Measurements from ENCODE around the gene LMF1.

Gene LMF1

DNA sequence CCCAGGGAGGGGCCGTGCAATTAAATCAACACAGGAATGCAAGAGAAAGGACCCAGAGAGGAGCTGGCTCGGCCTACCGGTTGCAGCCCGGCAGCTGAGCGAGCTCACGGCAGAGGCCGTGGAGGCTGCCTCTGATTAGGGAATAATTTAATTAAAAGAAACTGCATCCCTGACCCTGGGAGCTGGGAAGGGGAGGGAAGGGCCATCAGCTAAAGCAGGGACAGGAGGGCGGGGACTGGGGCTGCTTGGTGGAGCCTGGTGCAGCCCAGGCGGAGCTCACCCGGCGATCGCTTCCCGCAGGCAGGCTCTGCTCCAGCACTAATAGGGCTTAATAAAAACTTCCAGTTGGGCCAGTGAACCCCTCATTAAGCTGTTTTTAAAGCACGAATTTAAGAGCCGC is 43.4 kb downstream of the LMF1 start:
- DNase-seq, result no peak

DNA sequence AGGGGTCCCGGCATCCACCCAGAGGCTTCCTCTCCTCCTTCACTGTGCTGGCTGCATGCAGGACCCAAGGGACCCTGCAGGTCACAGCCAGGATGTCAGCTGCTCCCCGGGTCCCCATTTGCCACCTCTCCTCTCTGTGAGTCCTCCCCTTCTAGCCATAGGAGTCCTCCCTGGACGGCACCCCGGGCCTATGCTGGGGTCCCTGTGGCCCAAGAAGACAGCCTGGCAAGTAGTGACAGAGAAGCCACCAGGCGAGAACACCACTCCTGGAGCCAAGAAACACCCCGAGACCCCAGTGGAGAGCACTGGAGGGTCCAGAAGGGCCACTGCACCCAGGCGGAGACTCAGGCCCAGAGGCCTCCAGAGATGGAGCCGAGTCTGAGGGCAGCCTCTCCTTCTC is 44.1 kb downstream of the LMF1 start:
- no peak for DNase-seq

DNA sequence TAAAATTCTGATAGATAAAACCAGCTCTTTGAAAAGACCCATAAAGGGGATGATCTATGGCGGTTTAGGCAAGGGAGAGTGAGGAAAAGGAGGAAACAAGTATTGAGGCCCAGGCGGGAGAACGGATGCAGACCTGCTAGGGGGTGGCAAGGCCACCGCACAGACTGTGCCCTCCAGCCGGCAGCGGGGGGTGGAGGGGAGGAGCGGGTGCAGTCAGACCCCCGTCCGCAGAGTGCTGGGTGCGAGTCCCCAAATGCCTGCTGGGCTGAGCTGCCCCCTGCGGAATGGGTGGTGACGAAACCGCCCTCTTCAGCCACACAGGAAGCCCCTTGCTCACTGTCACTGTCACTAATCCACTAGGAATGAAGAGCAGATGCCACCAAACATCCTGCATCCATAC is 46.0 kb downstream of the LMF1 start:
- DNase-seq, result no peak

DNA sequence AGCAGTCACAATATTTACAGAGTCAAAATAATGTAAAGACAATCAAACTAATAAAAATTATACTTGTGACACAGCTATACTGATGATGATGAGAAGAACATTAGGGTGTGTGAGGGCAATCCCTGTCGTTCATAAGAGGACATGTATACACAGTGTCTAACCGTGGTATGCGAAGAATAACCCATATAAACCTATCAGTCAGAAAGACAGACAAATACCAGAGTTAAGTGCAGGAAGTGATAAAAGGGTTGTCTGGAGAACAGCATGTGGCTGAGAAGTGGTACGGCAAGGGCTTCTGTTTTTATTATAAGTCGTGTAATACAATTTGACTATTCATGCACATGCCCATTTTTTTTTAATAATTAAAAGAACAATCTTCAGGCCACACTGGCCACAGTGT is 46.7 kb downstream of the LMF1 start:
- no peak for DNase-seq

DNA sequence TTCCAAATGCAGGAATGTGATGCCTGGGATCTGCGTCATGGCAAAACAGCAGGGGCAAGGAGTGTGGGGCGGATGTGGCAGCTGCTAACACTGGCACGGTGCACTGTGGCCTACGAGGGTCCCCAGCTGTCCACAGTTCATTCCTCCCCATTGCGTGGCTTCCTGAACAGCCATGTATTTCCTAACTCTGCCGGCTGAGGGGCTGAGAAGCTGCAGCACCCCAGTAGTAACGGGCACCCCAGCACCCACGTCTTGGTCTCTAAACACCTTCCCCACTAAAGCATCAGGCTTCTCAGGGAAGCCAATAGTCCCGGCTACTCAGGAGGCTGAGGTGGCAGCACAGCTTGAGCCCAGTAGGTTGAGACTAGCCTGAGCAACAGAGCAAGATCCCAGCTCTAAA is 47.6 kb downstream of the LMF1 start:
- DNase-seq, result no peak

DNA sequence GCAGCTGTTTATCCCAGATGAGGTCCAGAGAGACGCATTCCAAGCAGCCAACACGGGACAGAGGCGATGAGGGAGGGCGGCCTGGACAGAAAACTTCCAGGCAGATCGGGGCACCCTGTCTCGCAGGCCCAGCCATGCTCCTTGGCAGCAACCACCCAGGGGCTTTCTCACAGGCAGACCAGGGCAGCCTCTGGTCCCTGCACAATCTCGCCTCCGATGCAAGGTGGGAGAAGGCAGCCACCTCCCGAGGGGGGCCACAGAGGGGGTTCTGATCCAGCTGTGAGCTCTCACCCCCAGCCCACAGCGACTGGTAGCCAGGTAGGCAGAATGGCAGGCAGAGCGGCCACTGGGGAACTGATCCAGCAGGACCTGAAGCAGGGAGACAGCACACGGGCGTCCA is 48.7 kb downstream of the LMF1 start:
- DNase-seq, result no peak

DNA sequence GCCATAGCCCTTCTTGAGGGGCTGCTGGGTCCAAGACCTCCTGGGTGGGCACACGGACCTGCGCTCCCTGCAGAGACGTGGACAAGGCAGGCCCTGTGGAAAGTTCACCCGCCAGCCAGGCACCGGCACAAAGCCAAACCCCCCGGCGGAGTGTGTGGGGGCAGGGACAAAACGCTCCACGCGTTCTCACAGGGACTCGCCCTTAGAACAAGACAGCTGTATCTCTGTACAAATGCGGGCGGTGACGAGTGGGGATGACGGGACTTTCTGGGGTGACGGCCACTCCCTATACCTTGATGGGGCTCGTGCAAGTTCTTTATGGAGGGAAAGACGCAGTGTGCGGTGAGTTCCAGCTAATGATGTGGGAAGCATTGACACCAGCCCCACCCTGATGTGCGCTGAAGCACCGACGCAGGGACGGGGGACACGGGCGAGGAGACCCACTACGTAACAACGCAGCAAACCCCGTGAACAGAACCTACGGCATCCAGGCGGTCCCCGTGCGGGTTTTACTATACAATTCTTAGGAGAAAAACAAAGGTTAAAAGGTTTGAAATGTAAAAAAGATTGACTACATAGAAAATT is 49.4 kb downstream of the LMF1 start:
- DNase-seq, result no peak

DNA sequence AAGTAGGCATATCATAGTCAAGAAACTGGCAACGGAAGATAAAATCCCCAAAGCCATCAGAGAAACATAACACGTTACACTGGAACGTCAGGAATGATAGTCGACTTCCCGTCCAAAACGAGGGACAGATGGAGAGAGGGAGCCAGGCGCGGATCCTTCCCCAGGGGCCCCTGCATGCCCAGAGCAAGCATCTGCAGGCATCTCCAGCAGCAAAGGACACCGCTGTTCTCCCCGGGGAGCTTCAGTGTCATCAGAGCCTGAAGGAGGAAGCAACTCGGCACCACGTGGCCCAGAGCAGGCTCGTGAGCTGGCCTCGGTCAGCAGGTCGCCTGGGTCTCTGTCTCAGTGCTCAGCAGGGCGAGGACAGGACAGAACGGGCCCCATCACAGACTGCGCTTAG is 50.1 kb downstream of the LMF1 start:
- no peak for DNase-seq

DNA sequence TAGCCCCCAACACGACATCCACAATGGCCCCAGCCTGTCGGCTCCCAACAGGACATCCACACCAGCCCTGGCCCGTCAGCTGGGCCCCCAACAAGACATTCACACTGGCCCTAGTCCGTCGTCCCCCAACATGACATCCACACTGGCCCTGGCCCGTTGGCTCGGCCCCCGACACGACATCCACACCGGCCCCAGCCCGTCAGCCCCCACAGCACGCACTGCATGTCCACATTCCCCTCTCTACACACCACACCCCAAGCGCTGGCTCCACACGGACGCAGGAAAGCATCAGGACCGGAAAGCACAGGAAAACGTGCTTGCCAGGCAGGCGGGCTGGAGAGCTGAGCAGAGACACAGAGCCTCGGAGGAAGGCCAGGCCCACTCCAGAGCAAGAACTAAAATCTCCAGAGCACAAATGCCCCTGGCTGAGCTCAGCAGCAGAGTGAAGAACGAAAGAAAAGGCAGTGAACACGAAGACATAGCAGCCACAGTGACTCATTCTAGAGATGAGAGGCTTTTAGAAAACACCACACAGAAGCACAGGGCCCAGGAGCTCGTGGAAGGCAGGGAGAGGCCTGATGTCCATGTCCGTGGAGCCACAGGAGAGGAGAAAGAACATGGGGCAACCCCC is 50.6 kb downstream of the LMF1 start:
- DNase-seq, result no peak

DNA sequence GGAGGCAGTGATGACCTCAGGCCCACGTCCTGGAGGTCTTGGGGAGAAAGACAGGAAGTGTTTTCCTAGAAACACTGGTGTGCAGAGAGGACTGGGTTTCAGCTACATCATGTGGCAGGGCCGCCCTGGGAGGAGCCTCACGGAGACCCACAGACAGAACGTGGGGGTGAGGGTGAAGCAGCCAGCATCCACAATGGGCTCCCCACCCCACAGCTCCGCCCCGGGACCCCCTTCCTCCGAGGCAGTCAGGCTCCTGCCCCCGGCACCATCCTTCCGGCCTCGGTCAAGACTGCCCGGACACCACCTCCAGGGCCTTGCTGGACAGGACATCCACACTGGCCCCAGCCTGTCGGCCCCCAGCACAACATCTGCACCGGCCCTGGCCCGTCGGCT is 51.1 kb downstream of the LMF1 start:
- no peak for DNase-seq

DNA sequence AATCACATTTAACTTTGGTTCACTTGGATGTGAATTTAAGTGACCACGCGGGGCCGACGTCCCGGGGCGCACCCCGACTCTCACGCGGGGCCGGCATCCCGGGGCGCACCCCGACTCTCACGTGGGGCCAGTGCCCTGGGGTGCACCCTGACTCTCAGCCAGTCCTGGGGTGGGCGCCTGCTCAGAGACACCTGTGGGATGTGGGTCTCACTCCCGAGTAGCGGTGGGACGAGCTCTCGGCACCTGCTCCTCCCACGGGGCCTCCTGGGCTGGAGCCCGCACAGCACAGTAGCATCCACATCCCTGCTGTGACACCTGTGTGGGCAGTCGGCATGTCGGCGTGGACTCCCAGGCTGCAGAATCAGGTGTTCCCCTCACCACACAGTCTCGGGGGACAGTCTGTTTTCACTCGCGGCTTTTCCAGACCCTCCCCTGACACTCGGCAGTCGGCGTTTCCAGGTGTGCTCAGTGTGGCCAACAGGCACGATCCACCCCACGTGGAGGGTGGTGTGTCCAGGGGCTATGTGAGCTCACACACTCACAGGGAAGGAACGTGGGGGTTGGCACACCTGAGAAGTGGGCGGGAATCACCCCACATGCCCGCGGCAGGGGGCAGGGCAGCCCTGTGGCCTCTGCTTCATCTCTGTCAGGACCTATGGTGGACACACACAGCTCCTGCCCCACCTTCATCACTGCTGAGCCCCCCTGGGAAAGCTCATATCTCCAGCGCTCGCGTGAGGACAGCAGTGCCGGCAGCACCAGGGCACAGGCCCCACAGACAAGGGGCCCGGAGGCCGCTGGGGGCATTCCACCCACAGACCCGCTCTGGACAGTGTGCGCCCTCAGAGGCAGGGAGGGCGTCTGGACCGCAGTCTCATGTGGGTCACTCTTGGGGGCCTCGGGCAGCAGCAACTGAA is 51.8 kb downstream of the LMF1 start:
- no peak for DNase-seq

DNA sequence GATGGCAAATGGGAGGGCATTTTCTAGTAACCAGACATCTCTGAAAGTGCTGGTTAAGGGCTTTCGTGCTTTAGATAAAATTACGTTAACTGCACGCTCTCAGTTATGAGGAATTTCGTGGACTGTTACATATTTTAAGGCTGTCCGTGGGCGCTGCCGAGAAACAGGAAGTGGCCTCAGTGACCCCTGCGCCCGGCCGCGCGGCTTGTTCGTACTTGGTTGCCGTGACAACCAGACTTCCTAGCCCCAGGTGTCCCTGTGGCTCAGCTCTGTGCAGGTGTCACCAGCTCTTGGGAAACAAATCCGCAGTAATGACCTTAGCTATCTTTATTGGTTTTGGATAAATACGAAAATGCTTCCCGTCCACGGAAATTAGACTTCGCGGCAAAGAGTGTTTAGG is 52.7 kb downstream of the LMF1 start:
- DNase-seq, result no peak

DNA sequence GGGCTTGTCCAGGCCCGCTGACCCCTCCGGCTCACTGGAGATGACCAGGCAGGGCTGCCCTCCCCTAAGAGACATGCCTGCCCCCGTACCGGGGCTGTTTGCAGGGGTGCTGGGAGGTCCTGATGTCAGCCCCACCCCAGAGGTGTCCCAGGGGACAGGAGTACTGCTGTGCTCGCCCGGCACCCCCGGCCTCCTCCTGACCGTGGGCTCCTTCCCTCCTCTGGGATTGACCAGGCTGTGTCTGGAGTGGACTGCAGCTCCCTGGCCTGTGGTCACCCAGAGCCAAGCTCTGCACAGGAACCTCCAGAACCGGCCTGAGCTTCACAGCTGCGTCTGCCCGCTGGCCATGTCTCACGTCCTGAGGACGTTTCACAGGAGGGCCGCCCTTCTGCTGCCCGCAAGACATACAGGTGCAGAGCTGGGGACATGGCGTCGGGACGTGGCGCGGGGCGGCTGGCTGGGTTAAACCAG is 53.2 kb downstream of the LMF1 start:
- DNase-seq, result no peak

DNA sequence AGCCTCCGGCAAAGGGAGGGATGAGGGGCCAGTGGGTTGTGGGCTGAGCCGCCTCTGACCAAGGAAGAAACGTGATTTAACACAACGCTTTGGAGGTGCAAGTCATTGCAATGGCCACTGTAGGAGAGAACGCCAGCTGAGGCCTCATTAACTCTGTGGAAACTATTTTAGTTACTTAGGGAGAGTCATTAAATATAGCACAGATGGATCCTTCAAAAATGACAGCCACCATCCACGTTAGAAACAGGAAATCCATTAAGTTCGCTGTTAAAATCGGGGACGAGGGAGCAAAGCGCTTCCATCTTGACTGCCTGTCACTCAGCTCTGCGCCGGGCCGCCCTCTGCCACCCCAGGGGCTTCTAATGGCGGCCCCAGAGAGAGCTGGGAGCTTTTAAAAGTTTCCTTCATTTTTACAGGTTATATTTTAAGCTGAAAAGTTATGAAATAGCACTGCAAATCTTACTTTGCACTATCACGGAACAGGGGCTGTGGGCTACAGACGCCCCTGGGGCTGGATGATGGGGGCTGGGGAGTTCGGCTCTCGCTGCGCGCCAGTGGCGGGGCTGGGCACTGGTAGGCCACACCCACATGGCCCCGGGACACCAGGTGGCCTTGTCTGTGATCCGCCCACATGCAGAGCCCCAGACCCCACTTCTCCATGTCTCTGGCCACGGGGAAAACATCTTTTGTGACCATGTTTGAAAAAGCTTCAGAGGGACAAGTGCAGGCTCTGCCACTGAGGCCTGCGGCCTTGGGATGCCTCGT is 54.6 kb downstream of the LMF1 start:
- DNase-seq, result no peak

DNA sequence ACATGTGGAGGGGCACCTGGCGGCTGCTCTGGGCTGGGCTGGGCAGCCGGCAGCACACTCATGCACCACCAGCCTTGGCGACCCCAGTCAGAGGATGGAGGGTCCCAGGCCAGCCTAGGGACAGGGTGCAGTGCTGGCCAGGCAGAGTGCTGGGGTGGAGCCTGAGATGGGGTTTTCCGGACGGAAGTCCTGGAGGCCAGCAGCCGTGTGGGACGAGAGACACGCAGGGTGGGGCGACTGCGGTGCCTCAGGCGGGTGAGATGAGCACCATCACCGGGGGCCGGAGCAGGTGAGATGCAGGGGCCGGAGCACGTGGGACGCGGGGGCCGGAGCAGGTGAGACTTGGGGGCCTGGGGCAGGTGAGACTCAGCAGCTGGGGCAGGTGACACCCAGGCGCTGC is 55.2 kb downstream of the LMF1 start:
- DNase-seq, result no peak

DNA sequence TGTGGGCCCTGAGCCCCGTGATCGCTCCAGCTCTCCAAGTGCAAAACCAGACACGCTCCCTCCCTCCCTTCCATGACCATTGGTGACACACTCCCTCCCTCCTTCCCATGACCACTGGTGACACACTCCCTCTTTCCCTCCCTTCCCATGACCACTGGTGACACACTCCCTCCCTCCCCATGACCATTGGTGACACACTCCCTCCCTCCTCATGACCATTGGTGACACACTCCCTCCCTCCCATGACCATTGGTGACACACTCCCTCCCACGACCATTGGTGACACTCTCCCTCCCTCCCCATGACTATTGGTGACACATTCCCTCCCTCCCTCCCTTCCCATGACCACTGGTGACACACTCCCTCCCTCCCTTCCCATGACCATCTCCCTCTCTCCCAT is 56.3 kb downstream of the LMF1 start:
- DNase-seq, result no peak

DNA sequence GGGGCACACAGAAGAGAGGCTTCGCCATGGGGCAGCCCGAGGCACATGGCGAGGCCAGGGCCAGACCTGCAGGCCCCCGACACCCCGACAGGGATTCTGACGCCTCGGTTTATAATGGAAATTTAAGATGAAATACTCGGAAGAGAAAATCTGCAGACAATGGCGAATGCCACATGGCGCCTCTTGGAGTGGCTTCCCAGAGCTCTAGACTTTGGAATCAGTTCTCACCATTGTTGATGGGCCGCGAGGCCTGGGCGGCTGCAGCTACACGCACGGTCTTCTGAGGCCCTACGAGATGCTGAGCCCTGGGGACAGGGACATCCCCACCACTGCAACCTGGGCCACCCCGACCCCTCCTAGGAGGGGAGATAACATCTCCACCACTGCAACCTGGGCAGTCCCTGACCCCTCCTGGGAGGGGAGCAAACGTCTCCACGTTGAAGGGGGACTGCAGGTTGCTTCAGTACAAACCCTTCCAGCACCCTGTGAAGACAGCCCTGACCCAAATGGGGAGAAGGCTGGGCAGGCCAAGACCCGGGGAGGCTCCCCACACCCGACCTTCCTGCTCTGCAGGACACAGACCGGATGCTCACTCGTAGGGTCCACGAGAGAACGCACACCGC is 56.9 kb downstream of the LMF1 start:
- no peak for DNase-seq

DNA sequence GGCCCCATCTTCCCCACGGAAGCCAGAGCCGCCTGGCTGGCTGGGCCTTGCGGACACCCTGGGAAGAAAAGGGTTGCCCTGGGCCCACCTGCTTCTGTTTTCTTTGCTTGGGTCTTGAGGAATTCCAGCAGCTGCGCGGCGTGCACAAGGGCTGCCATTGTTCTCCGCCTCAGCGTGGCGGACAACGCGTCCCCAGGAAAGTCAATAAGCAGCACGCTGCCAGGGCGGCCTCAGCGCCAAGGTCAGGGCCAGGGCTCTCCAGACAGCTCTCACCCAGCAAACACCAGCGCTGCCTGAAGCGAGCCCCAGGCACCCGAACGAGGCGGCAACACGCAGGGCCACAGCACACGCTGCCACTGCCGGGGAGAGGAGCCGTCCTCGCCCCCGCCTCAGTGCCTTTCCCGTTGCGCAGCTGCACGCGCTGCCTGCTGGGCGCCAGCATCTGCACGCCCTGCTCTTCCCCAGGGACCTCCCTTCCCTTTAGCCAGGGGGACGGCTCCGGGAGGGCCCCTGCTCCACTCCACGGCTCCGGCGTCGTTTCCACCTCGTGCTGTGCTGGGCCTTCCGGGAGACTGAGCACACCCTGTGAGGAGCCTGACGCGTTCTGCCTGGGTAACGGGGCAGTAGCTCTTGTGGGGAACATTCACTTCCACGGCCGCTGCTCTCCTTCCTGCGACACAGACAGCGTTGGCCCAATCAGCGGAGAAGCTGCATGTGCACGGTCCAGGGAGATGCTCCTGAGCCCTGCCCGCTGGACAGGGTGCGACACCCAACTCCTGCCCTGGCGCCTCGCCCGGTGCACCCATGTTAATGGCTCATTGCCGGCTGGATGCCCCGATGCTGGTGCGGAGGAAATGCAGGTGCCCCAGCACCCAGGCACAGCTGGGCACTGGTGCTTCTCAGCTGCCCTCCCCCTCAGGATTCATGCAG is 57.8 kb downstream of the LMF1 start:
- no peak for DNase-seq

DNA sequence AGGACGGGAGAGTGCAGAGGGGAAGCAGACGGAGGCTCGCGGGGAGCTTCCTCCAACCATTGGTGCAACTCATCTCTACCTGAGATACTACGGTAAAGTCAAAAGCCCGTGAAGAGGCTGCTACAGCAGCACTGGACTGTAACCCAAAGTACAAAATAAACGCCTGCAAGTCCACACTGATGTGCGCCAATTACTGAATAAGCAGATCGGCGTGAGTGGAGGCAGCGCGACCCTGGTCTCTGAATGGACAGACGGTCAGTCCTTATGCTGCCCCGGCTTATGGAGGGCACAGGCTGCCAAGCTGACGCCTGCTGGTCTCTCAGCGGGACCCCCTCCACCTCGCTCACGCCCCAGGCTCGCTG is 58.5 kb downstream of the LMF1 start:
- DNase-seq, result no peak

DNA sequence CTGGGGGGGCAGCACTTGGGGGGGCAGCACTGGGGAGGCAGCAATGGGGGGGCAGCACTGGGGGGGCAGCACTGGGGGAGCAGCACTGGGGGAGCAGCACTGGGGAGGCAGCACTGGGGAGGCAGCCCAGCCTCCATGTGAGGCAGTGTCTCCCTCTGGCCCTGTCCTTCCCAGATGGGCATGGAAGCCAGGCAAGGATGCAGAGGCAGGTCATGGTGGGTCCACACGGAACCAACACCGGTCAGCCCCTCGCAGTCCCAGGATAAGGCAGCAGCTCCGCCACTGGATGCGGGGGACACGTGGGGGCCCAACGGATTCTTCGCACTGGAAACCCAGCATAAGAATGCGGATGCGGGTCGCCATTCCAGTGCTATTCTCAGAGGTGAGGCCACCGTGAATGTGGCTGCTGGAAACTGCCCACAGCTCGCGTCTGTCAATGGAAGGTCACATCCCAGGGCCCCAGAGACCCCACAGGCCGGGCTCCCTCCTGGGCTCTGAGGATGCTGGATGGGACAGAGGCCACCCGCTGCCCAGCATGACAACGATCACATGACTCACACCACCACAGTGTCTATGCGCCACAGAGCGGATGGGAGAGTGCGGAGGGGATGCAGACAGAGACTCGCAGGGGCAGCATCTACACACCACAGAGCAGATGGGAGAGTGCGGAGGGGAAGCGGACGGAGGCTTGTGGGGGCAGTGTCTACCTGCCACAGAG is 59.0 kb downstream of the LMF1 start:
- no peak for DNase-seq

DNA sequence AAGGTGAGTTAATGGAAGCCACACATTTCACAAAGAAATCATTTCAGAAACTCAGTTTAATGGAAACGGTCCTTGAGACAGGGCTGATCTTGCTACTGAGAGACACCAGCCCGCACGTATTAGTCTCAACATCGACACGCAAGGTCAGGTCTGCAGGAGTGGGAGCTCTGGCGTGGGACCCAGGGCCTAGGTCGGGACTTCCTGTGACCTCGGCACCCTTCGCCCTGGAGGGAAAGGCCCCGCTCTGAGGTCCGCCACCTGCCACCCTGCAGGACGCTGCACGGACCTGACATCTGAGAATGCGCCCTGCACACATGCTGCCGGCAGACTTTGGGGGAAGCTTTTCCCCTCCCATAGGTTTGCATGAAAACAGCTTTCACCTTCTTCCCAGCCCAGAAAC is 59.7 kb downstream of the LMF1 start:
- no peak for DNase-seq
